K562 (cell line): ENCODE data around the gene CLDND2. TPM values are rescaled to one million over a fixed set of nuclear protein-coding genes. Genes with fewer than 3 reads are reported as not detected.
"Not testable (repeated sequence)": the region's sequence is repeated elsewhere in the genome, so short reads cannot be mapped to it uniquely, and the experiment has no call there.

Experiments
- ATAC-seq: fragments of 200-7000 bp; cut with Tn5 transposase; 3 replicates; pipeline ENCODE4 v1.9.1; 2020; ENCODE audit warnings: moderate library complexity
- BruUV-seq: library from RNA; stranded (reverse); fragments of 400-500 nt; replicated peaks from 2 replicates; lab custom pipeline; 2021; lab: Mats Ljungman, UMichigan
- CTCF ChIA-PET: fragments of 300-600 bp; formaldehyde crosslinking; extraction: SDS; loops from one replicate; lab custom pipeline; 2021; ENCODE audit warnings: low intra/inter-chr PET ratio; lab: Yijun Ruan, JAX
- POLR2A ChIA-PET: fragments of 300-600, 350-650 bp; sonication (Branson Sonifier 250); formaldehyde crosslinking; extraction: SDS; loops from one replicate; lab custom pipeline; 2021; ENCODE audit warnings: antibody characterized with exemption, inconsistent platforms; lab: Yijun Ruan, JAX
- DNase-seq, 4 experiments: peaks; one replicate each; pipeline versions ENCODE4 v3.0.0 to v3.0.0-alpha.2; 2011 to 2018; ENCODE audit warnings: low spot score in 3 of 4, mixed read lengths in 3 of 4; ENCODE audit errors: extremely low read depth in 1 of 4
- FAIRE-seq: peaks from 2 replicates; lab custom pipeline; 2011; peaks lifted over from hg19 to GRCh38; lab: Jason Lieb, UNC
- H2AFZ ChIP-seq: 2 replicates; pipeline ENCODE4 v1.6.0; 2011; ENCODE audit warnings: low read depth, low read length, control low read depth, inconsistent platforms
- H3K27ac ChIP-seq: fragments of 200-600 bp; 3 replicates; pipeline ENCODE4 v1.8.0; 2011; ENCODE audit warnings: low read depth, mild to moderate bottlenecking, control low read depth, inconsistent platforms, low read length, moderate library complexity, mixed read lengths; ENCODE audit errors: extremely low read depth
- H3K27me3 ChIP-seq, 2 experiments: fragments of 300-600 bp in 1 of 2; 2 replicates in 1 of 2; 3 replicates in 1 of 2; pipeline versions ENCODE4 v1.6.0 to v1.8.0; 2011; ENCODE audit warnings: inconsistent platforms in 2 of 2, low read length in 2 of 2, mild to moderate bottlenecking in 1 of 2, mixed read lengths in 1 of 2, moderate library complexity in 1 of 2; ENCODE audit not compliant: control insufficient read depth in 2 of 2, insufficient read depth in 2 of 2
- H3K36me3 ChIP-seq: fragments of 300-600 bp; 3 replicates; pipeline ENCODE4 v1.8.0; 2011; ENCODE audit warnings: mild to moderate bottlenecking, low read length, inconsistent platforms; ENCODE audit not compliant: control insufficient read depth, insufficient read depth
- H3K4me1 ChIP-seq, 2 experiments: fragments of 200-600 bp in 1 of 2; replicated peaks in 1 of 2; 2 replicates in 1 of 2; 3 replicates in 1 of 2; pipeline versions ENCODE4 v1.5.1 to v1.8.0; 2011; ENCODE audit warnings: inconsistent platforms in 2 of 2, low read length in 2 of 2, mild to moderate bottlenecking in 1 of 2, mixed read lengths in 1 of 2, moderate library complexity in 1 of 2; ENCODE audit not compliant: control insufficient read depth in 2 of 2, insufficient read depth in 2 of 2
- H3K4me2 ChIP-seq: 2 replicates; pipeline ENCODE4 v1.6.1; 2011; ENCODE audit warnings: low read length, control low read depth, inconsistent platforms, mixed read lengths; ENCODE audit not compliant: insufficient read depth
- H3K4me3 ChIP-seq: fragments of 200-600 bp; sonication (generic), shearing (Covaris generic); 2 replicates; pipeline ENCODE4 v1.5.1; 2016; ENCODE audit warnings: control low read depth, inconsistent platforms
- H3K79me2 ChIP-seq: fragments of 200-600 bp; 3 replicates; pipeline ENCODE4 v1.8.0; 2011; ENCODE audit warnings: low read length, inconsistent platforms; ENCODE audit not compliant: control insufficient read depth, insufficient read depth
- H3K9ac ChIP-seq, 2 experiments: 2 replicates each; pipeline versions ENCODE4 v1.6.0 to v1.6.1; 2011; ENCODE audit warnings: low read depth in 2 of 2, low read length in 2 of 2, control low read depth in 1 of 2, inconsistent platforms in 1 of 2, mild to moderate bottlenecking in 1 of 2, mixed read lengths in 1 of 2; ENCODE audit not compliant: insufficient read depth in 1 of 2
- H3K9me1 ChIP-seq: one replicate; pipeline ENCODE4 v1.6.0; 2011; ENCODE audit warnings: inconsistent platforms, mild to moderate bottlenecking, low read length, moderate library complexity; ENCODE audit not compliant: control insufficient read depth, insufficient read depth
- H3K9me3 ChIP-seq: replicated peaks from 2 replicates; pipeline ENCODE4 v1.5.1; 2011; ENCODE audit warnings: low read depth, low read length, inconsistent platforms; ENCODE audit not compliant: control insufficient read depth, insufficient read depth
- H4K20me1 ChIP-seq: replicated peaks from 2 replicates; pipeline ENCODE4 v1.6.1; 2011; ENCODE audit warnings: low read length, inconsistent platforms, mixed read lengths; ENCODE audit not compliant: control insufficient read depth, insufficient read depth
- CBX1 ChIP-seq: sonication (generic); IDR thresholded peaks from 2 replicates; pipeline ENCODE4 v1.6.1; 2016; ENCODE audit warnings: antibody characterized with exemption, low read depth, mild to moderate bottlenecking
- CBX3 ChIP-seq, 2 experiments: IDR thresholded peaks; 1 replicate in 1 of 2; 2 replicates in 1 of 2; pipeline ENCODE4 v1.6.1; 2012; ENCODE audit warnings: inconsistent platforms in 2 of 2, low read length in 2 of 2, borderline replicate concordance in 1 of 2, control low read depth in 1 of 2
- CBX5 ChIP-seq: IDR thresholded peaks from 2 replicates; pipeline ENCODE4 v1.6.1; 2014; ENCODE audit warnings: low read depth, borderline replicate concordance
- DNMT1 ChIP-seq: fragments of 450-650 bp; IDR thresholded peaks from 2 replicates; pipeline ENCODE4 v1.6.1; 2016; ENCODE audit warnings: antibody characterized with exemption, mild to moderate bottlenecking
- MLX ChIP-seq, 2 experiments: fragments of 450-650 bp in 1 of 2; sonication (generic) in 1 of 2; formaldehyde crosslinking; conservative IDR thresholded peaks; 2 replicates each; pipeline versions ENCODE4 v1.4.0 to v1.8.1; 2020 to 2022; ENCODE audit warnings: mild to moderate bottlenecking in 1 of 2, missing genetic modification reagents in 1 of 2
- TRIM24 ChIP-seq, 2 experiments: fragments of 450-650 bp; IDR thresholded peaks; 2 replicates each; pipeline ENCODE4 v1.6.1; 2016
- TRIM28 ChIP-seq: fragments of 450-650 bp; IDR thresholded peaks from 2 replicates; pipeline ENCODE4 v1.6.1; 2017
- ZNF57 ChIP-seq: fragments of 450-650 bp; formaldehyde crosslinking; IDR thresholded peaks from 2 replicates; pipeline ENCODE4 v1.4.0; 2020; ENCODE audit warnings: mild to moderate bottlenecking, moderate library complexity
- WGBS: fragments of 100-300 bp; shearing (Covaris generic); methylation state at CpG from one replicate; pipeline ENCODE4 v1.1.6; 2016; ENCODE audit warnings: low coverage, mixed read lengths; ENCODE audit not compliant: insufficient coverage; ENCODE audit errors: missing lambda C conversion rate; 5-methylcytosine and 5-hydroxymethylcytosine counted together
- in situ Hi-C: fragments of 300-500 bp; cut with MboI; formaldehyde crosslinking; loops from 4 replicates; pipeline ENCODE4 v1.15.0; 2018; ENCODE audit warnings: inconsistent platforms, mixed read lengths
- intact Hi-C: fragments of 100-400 bp; cut with micrococcal nuclease; formaldehyde crosslinking; loops from 2 replicates; pipeline ENCODE4 v1.14.2; 2022
- polyA plus RNA-seq, 8 experiments: library from polyadenylated mRNA; depleted of rRNA in 4 of 8; stranded (reverse) in 5 of 8; unstranded in 3 of 8; fragments of >200 nt; fragmentation: Nextera tagmentation in 2 of 8; fragmentation: Illumina TruSeq in 1 of 8; extraction: Ambion mirVana in 2 of 8; extraction: Trizol in 1 of 8; gene quantifications; 2 replicates each; pipeline versions ENCODE4 v1.2.1 to v1.2.3, GENCODE V29; 2011 to 2014; ENCODE audit warnings: inconsistent platforms in 1 of 8, missing spikeins in 1 of 8
- total RNA-seq, 7 experiments: library from RNA; depleted of rRNA in 6 of 7; stranded (reverse); fragments of >200 nt in 6 of 7; fragmentation: Illumina TruSeq in 2 of 7; extraction: Trizol in 2 of 7; gene quantifications; 2 replicates each; pipeline versions ENCODE4 v1.2.1 to v1.2.3, GENCODE V29; 2011 to 2021; ENCODE audit warnings: low replicate concordance in 1 of 7
- TF ChIP-seq, protein P1 (sequence below): fragments of 450-650 bp; IDR thresholded peaks from 2 replicates; pipeline ENCODE4 v1.6.1; 2018; ENCODE audit warnings: mild to moderate bottlenecking, low read depth; ENCODE audit not compliant: partially characterized antibody

The CLDND2 gene
- total and polyA plus RNA-seq, 9 of the 15 experiments (the other 6 are each of a cell fraction or from before 2014, with no cell fraction given) = 0.45 to 4.0 (median 1.2) TPM; not detected in 3

GRCh38 chr19:51402117-51402516 is 33.3 kb upstream of the CLDND2 start:
- H3K4me2 ChIP-seq = no peak overlapping the region
- TF ChIP-seq CBX1 (peak; percentile 77; the same call in 1 of the 2 replicates), MLX (CRISPR knock-in tag; conservative IDR thresholded peaks at IDR 0.05) (no peak), TRIM24 (IDR thresholded peaks at IDR 0.05) (peak; percentile 21 to 58; a peak in 1 of 4 replicates), CBX3 (IDR thresholded peaks at IDR 0.05; ENCODE audit: borderline replicate concordance in 1 of 2, low read length in 2 of 2) (peak; percentile 71 to 86), CBX5 (peak; percentile 91), DNMT1 (no peak), TRIM28 (peak; percentile 94), ZNF57 (no peak)
- TF ChIP-seq, protein P1, sequence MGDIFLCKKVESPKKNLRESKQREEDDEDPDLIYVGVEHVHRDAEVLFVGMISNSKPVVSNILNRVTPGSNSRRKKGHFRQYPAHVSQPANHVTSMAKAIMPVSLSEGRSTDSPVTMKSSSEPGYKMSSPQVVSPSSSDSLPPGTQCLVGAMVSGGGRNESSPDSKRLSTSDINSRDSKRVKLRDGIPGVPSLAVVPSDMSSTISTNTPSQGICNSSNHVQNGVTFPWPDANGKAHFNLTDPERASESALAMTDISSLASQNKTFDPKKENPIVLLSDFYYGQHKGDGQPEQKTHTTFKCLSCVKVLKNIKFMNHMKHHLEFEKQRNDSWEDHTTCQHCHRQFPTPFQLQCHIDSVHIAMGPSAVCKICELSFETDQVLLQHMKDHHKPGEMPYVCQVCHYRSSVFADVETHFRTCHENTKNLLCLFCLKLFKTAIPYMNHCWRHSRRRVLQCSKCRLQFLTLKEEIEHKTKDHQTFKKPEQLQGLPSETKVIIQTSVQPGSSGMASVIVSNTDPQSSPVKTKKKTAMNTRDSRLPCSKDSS = peak; percentile 75
- no peak for DNase-seq
- BruUV-seq = no TSS peak
- H3K27me3 ChIP-seq = no peaks in the 10 kb centered on the region
- no peak for ATAC-seq
- peaks cover 13% of the 10 kb centered on the region for H3K9me3 ChIP-seq
- CTCF ChIA-PET = no interaction called here
- H4K20me1 ChIP-seq = no peaks in the 10 kb centered on the region
- FAIRE-seq = no peak
- intact Hi-C loops (no loop called here), in situ Hi-C loops (no loop called here)
- no peak overlapping the region for H3K27ac ChIP-seq
- no peak overlapping the region for H3K9ac ChIP-seq
- no peaks in the 10 kb centered on the region for H3K9me1 ChIP-seq
- H3K4me3 ChIP-seq = no peak overlapping the region
- POLR2A ChIA-PET = no interaction called here
- WGBS = 63% methylated on average over 9 of the region's 9 CpGs
- H2AFZ ChIP-seq = no peak overlapping the region
- peaks cover 4% of the 10 kb centered on the region for H3K36me3 ChIP-seq
- H3K4me1 ChIP-seq = peaks cover 0 to 5% of the 10 kb centered on the region in 2 experiments; a peak in 2 of 5 replicates
- no peaks in the 10 kb centered on the region for H3K79me2 ChIP-seq

- H4K20me1 ChIP-seq, FAIRE-seq, POLR2A ChIA-PET, H2AFZ ChIP-seq, H3K36me3 ChIP-seq, ATAC-seq, H3K9me1 ChIP-seq, BruUV-seq, DNase-seq, intact Hi-C loops, CTCF ChIA-PET, H3K4me2 ChIP-seq, in situ Hi-C loops, H3K27me3 ChIP-seq, H3K9ac ChIP-seq, H3K27ac ChIP-seq, H3K4me3 ChIP-seq: not testable (repeated sequence)
- Histone ChIP-seq H3K79me2 (peaks cover 13% of the 10 kb centered on the region; the same call in 2 of the 3 replicates), H3K9me3 (peaks cover 13% of the 10 kb centered on the region), H3K4me1 (peaks cover 9 to 14% of the 10 kb centered on the region in 2 experiments; a peak in 4 of 5 replicates)
- 70% methylated on average over 7 of the region's 7 CpGs for WGBS
Observed at GRCh38 chr19:51399936-51400335, 31.1 kb upstream of the CLDND2 start.
